GM12872 (cell line): Measurements from ENCODE around the gene MRPS35.

ENCODE experiments used
- CTCF ChIP-seq: IDR thresholded peaks from 3 replicates; pipeline ENCODE4 v1.5.1; 2011; ENCODE audit warnings: low read depth, mild to moderate bottlenecking, low read length, moderate library complexity; ENCODE audit not compliant: insufficient read depth

The MRPS35 gene

DNA sequence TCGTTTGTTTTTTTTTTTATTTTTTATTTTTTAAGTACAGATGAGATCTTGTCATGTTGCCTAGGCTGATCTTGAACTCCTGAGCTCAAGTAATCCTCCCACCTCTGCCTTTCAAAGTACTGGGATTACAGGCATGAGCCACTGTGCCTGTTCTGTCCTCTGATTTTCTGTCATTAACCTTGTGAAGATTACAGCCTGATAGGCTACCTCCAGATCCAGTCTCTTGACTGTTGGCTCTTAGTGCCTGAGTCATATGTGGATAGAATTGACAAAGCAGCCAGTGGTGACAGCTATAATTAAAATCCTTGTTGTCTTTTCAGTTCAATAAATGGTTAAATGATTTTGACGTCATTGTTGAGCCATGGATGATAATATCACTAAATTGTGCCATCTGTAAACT lies 35.6 kb upstream of the MRPS35 start:
- no peak for TF ChIP-seq CTCF

GRCh38 chr12:27680619-27681018 lies 30.0 kb upstream of the MRPS35 start:
- TF ChIP-seq CTCF = no peak

DNA sequence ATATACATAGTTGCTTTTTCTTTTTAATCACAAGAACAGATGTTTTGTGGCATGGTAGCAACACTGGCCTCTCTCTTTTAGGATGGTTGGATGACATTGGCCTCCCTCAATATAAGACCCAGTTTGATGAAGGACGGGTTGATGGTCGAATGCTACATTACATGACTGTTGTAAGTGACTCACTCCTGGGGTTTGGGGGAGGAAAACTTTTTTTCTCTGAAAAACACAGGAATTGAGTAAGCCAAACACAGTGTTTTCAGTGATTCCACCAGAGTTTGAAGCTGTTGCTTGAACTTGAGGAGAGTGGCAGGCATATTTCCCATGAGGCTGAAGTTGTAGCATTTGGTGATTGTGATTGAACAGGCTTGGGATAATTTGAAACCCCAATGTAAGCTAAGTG lies 28.1 kb upstream of the MRPS35 start:
- TF ChIP-seq CTCF = no peak

GRCh38 chr12:27685274-27685673 lies 25.4 kb upstream of the MRPS35 start:
- TF ChIP-seq CTCF = no peak

- no peak for TF ChIP-seq CTCF
These were observed 24.5 kb upstream of the MRPS35 start for GRCh38 chr12:27686147-27686546.

DNA sequence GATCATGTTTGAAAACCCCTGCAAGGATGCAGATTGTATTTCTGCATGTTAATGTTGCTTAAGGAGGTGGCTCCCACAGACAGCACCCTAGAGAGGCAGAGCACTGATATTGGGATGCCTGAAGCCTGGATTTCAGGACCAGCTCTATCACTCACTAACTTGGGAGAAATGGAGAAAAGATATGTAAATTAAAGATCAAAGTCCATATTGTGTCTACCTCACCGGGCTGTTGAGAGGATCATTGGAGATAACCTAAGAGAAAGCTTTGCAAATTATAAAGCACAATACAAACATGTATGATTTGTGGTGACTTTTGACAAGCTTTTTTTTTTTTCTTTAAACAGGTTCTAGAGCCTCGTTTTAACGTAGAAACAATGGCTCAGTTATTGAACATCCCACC lies 22.0 kb upstream of the MRPS35 start:
- no peak for TF ChIP-seq CTCF

- TF ChIP-seq CTCF = no peak
These were observed 21.0 kb upstream of the MRPS35 start for GRCh38 chr12:27689558-27690180.
